H9 (cell line): ENCODE data around the gene ITIH5. TPM values are rescaled to one million over a fixed set of nuclear protein-coding genes. Genes with fewer than 3 reads are reported as not detected.

Experiments used
- DNase-seq: peaks from one replicate; pipeline ENCODE4 v3.0.0-alpha.2; 2017
- H2AFZ ChIP-seq: one replicate; pipeline ENCODE4 v1.6.1; 2013; ENCODE audit warnings: mild to moderate bottlenecking, low read length, control low read depth, moderate library complexity
- H2AK5ac ChIP-seq: 2 replicates; pipeline ENCODE4 v1.6.1; 2013; ENCODE audit warnings: low read length, control low read depth, mixed read lengths; ENCODE audit not compliant: insufficient read length
- H2BK120ac ChIP-seq: one replicate; pipeline ENCODE4 v1.6.1; 2013; ENCODE audit warnings: low read depth, mild to moderate bottlenecking, low read length, control low read depth, inconsistent platforms; ENCODE audit not compliant: poor library complexity, severe bottlenecking
- H2BK12ac ChIP-seq: 2 replicates; pipeline ENCODE4 v1.6.1; 2013; ENCODE audit warnings: low read length, control low read depth, mixed read lengths, low read depth; ENCODE audit not compliant: insufficient read length
- H2BK15ac ChIP-seq: 2 replicates; pipeline ENCODE4 v1.6.1; 2013; ENCODE audit warnings: low read depth, low read length, control low read depth
- H2BK20ac ChIP-seq: one replicate; pipeline ENCODE4 v1.6.1; 2013; ENCODE audit warnings: low read depth, mild to moderate bottlenecking, low read length, control low read depth, inconsistent platforms; ENCODE audit not compliant: poor library complexity, severe bottlenecking
- H2BK5ac ChIP-seq: 2 replicates; pipeline ENCODE4 v1.6.1; 2013; ENCODE audit warnings: low read length, control low read depth, mixed read lengths; ENCODE audit not compliant: insufficient read length
- H3K14ac ChIP-seq: 2 replicates; pipeline ENCODE4 v1.6.1; 2013; ENCODE audit warnings: low read length, control low read depth; ENCODE audit not compliant: insufficient read depth
- H3K18ac ChIP-seq: 2 replicates; pipeline ENCODE4 v1.6.1; 2013; ENCODE audit warnings: low read depth, mild to moderate bottlenecking, mixed read lengths, low read length, control low read depth; ENCODE audit not compliant: insufficient read length
- H3K23ac ChIP-seq: 2 replicates; pipeline ENCODE4 v1.6.1; 2013; ENCODE audit warnings: low read length, control low read depth, mixed read lengths, low read depth; ENCODE audit not compliant: insufficient read length
- H3K23me2 ChIP-seq: 2 replicates; pipeline ENCODE4 v1.6.1; 2013; ENCODE audit warnings: low read depth, mild to moderate bottlenecking, mixed read lengths, low read length, control low read depth; ENCODE audit not compliant: insufficient read length, poor library complexity, severe bottlenecking
- H3K27ac ChIP-seq: 2 replicates; pipeline ENCODE4 v1.5.1; 2013; ENCODE audit warnings: low read length, control low read depth, mixed read lengths, low read depth; ENCODE audit not compliant: insufficient read length
- H3K27me3 ChIP-seq: 2 replicates; pipeline ENCODE4 v1.6.1; 2013; ENCODE audit warnings: low read length, control low read depth, inconsistent platforms; ENCODE audit not compliant: insufficient read depth
- H3K4ac ChIP-seq: 2 replicates; pipeline ENCODE4 v1.6.1; 2013; ENCODE audit warnings: low read depth, mild to moderate bottlenecking, control low read depth, inconsistent platforms, low read length, moderate library complexity
- H3K4me1 ChIP-seq: 2 replicates; pipeline ENCODE4 v1.6.1; 2013; ENCODE audit warnings: low read length, control low read depth, inconsistent platforms; ENCODE audit not compliant: insufficient read depth
- H3K4me2 ChIP-seq: 2 replicates; pipeline ENCODE4 v1.6.1; 2013; ENCODE audit warnings: low read length, control low read depth, mixed read lengths; ENCODE audit not compliant: insufficient read length, insufficient read depth
- H3K56ac ChIP-seq: 2 replicates; pipeline ENCODE4 v1.6.1; 2013; ENCODE audit warnings: low read depth, mild to moderate bottlenecking, mixed read lengths, low read length, control low read depth; ENCODE audit not compliant: insufficient read length
- H3K79me1 ChIP-seq: 2 replicates; pipeline ENCODE4 v1.6.1; 2013; ENCODE audit warnings: low read depth, mild to moderate bottlenecking, moderate library complexity, low read length, control low read depth, inconsistent platforms; ENCODE audit not compliant: insufficient read depth, poor library complexity, severe bottlenecking
- H3K79me2 ChIP-seq: 2 replicates; pipeline ENCODE4 v1.6.1; 2013; ENCODE audit warnings: low read length, control low read depth, inconsistent platforms; ENCODE audit not compliant: insufficient read depth
- H3K9ac ChIP-seq: 2 replicates; pipeline ENCODE4 v1.6.1; 2013; ENCODE audit warnings: low read length, control low read depth, mixed read lengths; ENCODE audit not compliant: insufficient read length; ENCODE audit errors: extremely low read depth
- H3K9me3 ChIP-seq: one replicate; pipeline ENCODE4 v1.6.1; 2013; ENCODE audit warnings: low read depth, low read length, inconsistent platforms; ENCODE audit not compliant: control insufficient read depth
- H3T11ph ChIP-seq: one replicate; pipeline ENCODE4 v1.6.1; 2013; ENCODE audit warnings: mild to moderate bottlenecking, low read length, control low read depth, inconsistent platforms
- H4K20me1 ChIP-seq: one replicate; pipeline ENCODE4 v1.6.1; 2013; ENCODE audit not compliant: control insufficient read depth, insufficient read length, insufficient read depth
- H4K5ac ChIP-seq: 2 replicates; pipeline ENCODE4 v1.6.1; 2013; ENCODE audit warnings: low read depth, mild to moderate bottlenecking, mixed read lengths, low read length, control low read depth; ENCODE audit not compliant: insufficient read length
- H4K8ac ChIP-seq: replicated peaks from 2 replicates; pipeline ENCODE4 v1.6.1; 2013; ENCODE audit warnings: low read length, control low read depth, mixed read lengths, low read depth; ENCODE audit not compliant: insufficient read length
- H4K91ac ChIP-seq: 2 replicates; pipeline ENCODE4 v1.6.1; 2013; ENCODE audit warnings: low read depth, mild to moderate bottlenecking, moderate library complexity, mixed read lengths, low read length, control low read depth; ENCODE audit not compliant: insufficient read length
- H3K27ac Mint-ChIP-seq, 3 experiments: 2 replicates in 2 of 3; 3 replicates in 1 of 3; pipeline ENCODE4 v1.8.0; 2020 to 2021; ENCODE audit warnings: mixed read lengths in 3 of 3, mild to moderate bottlenecking in 1 of 3, moderate library complexity in 1 of 3
- H3K27me3 Mint-ChIP-seq: 2 replicates; pipeline ENCODE4 v1.8.0; 2021; ENCODE audit warnings: low read depth, mild to moderate bottlenecking, moderate library complexity, mixed read lengths
- H3K36me3 Mint-ChIP-seq, 3 experiments: 2 replicates in 2 of 3; 3 replicates in 1 of 3; pipeline ENCODE4 v1.8.0; 2020 to 2021; ENCODE audit warnings: low read depth in 3 of 3, mixed read lengths in 3 of 3; ENCODE audit not compliant: insufficient read depth in 1 of 3
- H3K4me1 Mint-ChIP-seq, 2 experiments: 2 replicates each; pipeline ENCODE4 v1.8.0; 2020; ENCODE audit warnings: mixed read lengths in 2 of 2
- H3K4me3 Mint-ChIP-seq, 2 experiments: 2 replicates in 1 of 2; 3 replicates in 1 of 2; pipeline ENCODE4 v1.8.0; 2020 to 2021; ENCODE audit warnings: mild to moderate bottlenecking in 2 of 2, mixed read lengths in 2 of 2, moderate library complexity in 1 of 2
- H3K9me3 Mint-ChIP-seq, 2 experiments: 2 replicates in 1 of 2; 3 replicates in 1 of 2; pipeline ENCODE4 v1.8.0; 2020; ENCODE audit warnings: mild to moderate bottlenecking in 2 of 2, mixed read lengths in 2 of 2, moderate library complexity in 1 of 2
- WGBS: extraction: QIAGEN DNeasy Blood & Tissue Kit; methylation state at CpG from one replicate; pipeline ENCODE4 v1.1.7; 2013; ENCODE audit warnings: missing lambda C conversion rate, low lambda C conversion rate, mixed read lengths; ENCODE audit not compliant: insufficient read length; ENCODE audit errors: extremely low coverage; 5-methylcytosine and 5-hydroxymethylcytosine counted together
- total RNA-seq: library from RNA; stranded (reverse); gene quantifications from 2 replicates; pipeline ENCODE4 v1.2.1, GENCODE V29; 2021
- TF ChIP-seq, protein P1 (sequence below): fragments of 200-600 bp; sonication (generic); conservative IDR thresholded peaks from 3 replicates; pipeline ENCODE4 v1.8.0; 2021; ENCODE audit warnings: antibody characterized with exemption, mild to moderate bottlenecking

Gene ITIH5
- total RNA-seq, 1 experiment from 2014 or later, result 1.3 TPM

DNA sequence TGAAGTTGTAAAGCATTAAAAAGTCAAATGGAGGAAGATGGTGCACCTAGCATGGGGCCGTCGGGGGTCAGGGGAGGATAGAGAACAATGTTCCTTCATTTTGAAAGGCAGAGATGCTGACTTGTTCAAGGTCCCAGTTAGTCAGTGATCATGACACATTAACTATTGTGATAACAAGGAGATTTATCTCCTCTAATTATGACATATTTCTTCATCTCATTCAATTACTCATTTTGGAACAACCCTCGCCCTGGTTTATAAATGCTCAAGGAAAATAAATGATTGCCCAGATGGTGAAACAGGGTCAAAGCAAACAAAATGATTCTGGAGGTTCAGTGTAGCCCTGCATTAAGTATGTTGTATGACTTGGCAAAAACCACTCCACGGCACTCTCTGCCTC, 106.2 kb downstream of the ITIH5 start:
- no peak overlapping the region for H4K91ac ChIP-seq
- no CpG with 5 or more reads among the region's 4 CpGs for WGBS
- H3K79me2 ChIP-seq, result no peaks in the 10 kb centered on the region
- no peaks in the 10 kb centered on the region for H3K9me3 ChIP-seq
- H4K5ac ChIP-seq, result no peak overlapping the region
- no peak overlapping the region for H3K27ac ChIP-seq
- no peak overlapping the region for H4K8ac ChIP-seq
- H4K20me1 ChIP-seq, result no peaks in the 10 kb centered on the region
- H2BK120ac ChIP-seq, result no peak overlapping the region
- Mint-ChIP-seq H3K4me3 (no peak overlapping the region), H3K4me1 (peaks cover 22 to 27% of the 10 kb centered on the region in 2 experiments), H3K27ac (no peak overlapping the region), H3K27me3 (peaks cover 11% of the 10 kb centered on the region), H3K36me3 (no peaks in the 10 kb centered on the region; a peak in 1 of 7 replicates), H3K9me3 (no peaks in the 10 kb centered on the region; a peak in 1 of 5 replicates)
- H3K23ac ChIP-seq, result no peak overlapping the region
- no peaks in the 10 kb centered on the region for H3K4me1 ChIP-seq
- DNase-seq, result no peak
- no peak overlapping the region for H2AFZ ChIP-seq
- H3T11ph ChIP-seq, result no peak overlapping the region
- H3K9ac ChIP-seq, result no peak overlapping the region
- no peak overlapping the region for H3K14ac ChIP-seq
- no peak overlapping the region for H3K18ac ChIP-seq
- no peak overlapping the region for H3K56ac ChIP-seq
- H2BK5ac ChIP-seq, result no peak overlapping the region
- H3K27me3 ChIP-seq, result no peaks in the 10 kb centered on the region
- no peak overlapping the region for H2BK20ac ChIP-seq
- no peak overlapping the region for H2AK5ac ChIP-seq
- no peak overlapping the region for H2BK15ac ChIP-seq
- TF ChIP-seq, protein P1, sequence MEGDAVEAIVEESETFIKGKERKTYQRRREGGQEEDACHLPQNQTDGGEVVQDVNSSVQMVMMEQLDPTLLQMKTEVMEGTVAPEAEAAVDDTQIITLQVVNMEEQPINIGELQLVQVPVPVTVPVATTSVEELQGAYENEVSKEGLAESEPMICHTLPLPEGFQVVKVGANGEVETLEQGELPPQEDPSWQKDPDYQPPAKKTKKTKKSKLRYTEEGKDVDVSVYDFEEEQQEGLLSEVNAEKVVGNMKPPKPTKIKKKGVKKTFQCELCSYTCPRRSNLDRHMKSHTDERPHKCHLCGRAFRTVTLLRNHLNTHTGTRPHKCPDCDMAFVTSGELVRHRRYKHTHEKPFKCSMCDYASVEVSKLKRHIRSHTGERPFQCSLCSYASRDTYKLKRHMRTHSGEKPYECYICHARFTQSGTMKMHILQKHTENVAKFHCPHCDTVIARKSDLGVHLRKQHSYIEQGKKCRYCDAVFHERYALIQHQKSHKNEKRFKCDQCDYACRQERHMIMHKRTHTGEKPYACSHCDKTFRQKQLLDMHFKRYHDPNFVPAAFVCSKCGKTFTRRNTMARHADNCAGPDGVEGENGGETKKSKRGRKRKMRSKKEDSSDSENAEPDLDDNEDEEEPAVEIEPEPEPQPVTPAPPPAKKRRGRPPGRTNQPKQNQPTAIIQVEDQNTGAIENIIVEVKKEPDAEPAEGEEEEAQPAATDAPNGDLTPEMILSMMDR, result no peak
- no peak overlapping the region for H3K4me2 ChIP-seq
- no peak overlapping the region for H2BK12ac ChIP-seq
- no peak overlapping the region for H3K4ac ChIP-seq
- no peaks in the 10 kb centered on the region for H3K79me1 ChIP-seq
- H3K23me2 ChIP-seq, result no peaks in the 10 kb centered on the region
